Uterus (tissue), 2 donors: Measurements from ENCODE around the gene CNTN1.

Experiments
- CTCF ChIP-seq, 4 experiments: fragments of 200-600 bp in 2 of 4; fragments of 450-650 bp in 2 of 4; sonication (generic) in 2 of 4; IDR thresholded peaks; one replicate each; pipeline ENCODE4 v1.5.1; 2016 to 2019; ENCODE audit warnings: antibody characterized with exemption in 4 of 4, mild to moderate bottlenecking in 2 of 4, moderate library complexity in 1 of 4
- POLR2A ChIP-seq, 2 donors: fragments of 450-650 bp; IDR thresholded peaks; one replicate each; pipeline ENCODE4 v1.6.1; 2016; ENCODE audit warnings: antibody characterized with exemption in 2 of 2, mild to moderate bottlenecking in 1 of 2, moderate library complexity in 1 of 2

- TF ChIP-seq POLR2A (IDR thresholded peaks at IDR 0.05) = no peak
- no peak for TF ChIP-seq CTCF (IDR thresholded peaks at IDR 0.05)
These were observed 36.8 kb upstream of the CNTN1 start for GRCh38 chr12:40655451-40655850.
